Measurements from ENCODE around the gene PKD2L2.
"Not testable (repeated sequence)": the region's sequence is repeated elsewhere in the genome, so short reads cannot be mapped to it uniquely, and the experiment has no call there.

PKD2L2 gene

DNA sequence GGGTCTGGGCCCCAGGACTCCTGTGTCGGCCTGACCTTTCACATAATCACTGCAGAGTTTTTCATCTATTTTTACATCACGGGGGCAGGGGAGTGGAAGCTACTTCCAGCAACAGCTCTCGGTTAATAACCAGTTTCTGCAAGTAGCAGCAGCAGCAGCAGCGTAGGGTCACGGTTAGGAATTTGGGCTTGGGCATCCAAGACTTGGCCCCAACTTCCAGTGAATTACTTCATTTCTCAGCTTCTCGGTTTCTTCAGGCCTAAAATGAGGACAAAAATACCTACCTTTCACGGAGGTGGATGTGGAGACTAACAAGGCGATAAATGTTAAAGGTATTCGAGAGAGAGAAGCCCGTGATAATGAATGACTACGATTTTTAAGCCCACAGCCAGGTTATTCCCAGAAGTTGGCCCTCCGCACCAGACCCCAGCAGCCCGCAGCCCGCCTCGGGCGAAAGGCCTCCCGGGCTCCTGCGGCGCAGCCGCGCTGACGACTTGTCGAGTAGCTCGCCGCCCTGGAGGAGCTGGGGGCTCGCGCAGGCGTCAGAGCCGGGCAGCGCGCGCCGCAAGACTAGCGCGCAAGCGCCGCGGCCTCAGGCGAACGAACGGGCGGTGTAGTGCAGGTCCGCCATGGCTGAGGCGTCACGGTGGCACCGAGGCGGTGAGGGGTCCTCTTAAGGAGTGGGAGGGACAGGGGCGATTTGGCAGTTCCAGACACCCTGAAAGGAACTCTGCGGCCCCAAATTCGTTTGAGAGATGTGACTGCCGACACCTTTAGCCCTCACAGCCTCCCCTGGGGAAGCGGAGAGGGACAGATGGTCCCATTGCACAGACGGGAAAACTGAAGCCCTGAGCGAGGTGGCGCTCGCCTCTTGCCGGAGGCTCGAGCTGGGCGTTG, at the start of gene PKD2L2:
Gene PKD2L2 (plus strand): TSS at position 595 of the 897 bp plus-strand sequence. CDS start 35 bp downstream, at position 630.
- peak within 1 kb of the TSS; percentile 51 for H3K4me3 ChIP-seq (ENCODE audit: low read depth, low read length)
- peak; percentile 87 for DNase-seq (ENCODE audit: low read depth, low spot score)
- TF ChIP-seq, protein P1, sequence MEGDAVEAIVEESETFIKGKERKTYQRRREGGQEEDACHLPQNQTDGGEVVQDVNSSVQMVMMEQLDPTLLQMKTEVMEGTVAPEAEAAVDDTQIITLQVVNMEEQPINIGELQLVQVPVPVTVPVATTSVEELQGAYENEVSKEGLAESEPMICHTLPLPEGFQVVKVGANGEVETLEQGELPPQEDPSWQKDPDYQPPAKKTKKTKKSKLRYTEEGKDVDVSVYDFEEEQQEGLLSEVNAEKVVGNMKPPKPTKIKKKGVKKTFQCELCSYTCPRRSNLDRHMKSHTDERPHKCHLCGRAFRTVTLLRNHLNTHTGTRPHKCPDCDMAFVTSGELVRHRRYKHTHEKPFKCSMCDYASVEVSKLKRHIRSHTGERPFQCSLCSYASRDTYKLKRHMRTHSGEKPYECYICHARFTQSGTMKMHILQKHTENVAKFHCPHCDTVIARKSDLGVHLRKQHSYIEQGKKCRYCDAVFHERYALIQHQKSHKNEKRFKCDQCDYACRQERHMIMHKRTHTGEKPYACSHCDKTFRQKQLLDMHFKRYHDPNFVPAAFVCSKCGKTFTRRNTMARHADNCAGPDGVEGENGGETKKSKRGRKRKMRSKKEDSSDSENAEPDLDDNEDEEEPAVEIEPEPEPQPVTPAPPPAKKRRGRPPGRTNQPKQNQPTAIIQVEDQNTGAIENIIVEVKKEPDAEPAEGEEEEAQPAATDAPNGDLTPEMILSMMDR (IDR thresholded peaks at IDR 0.05; ENCODE audit: low read depth, low read length), result peak; percentile 5
- in situ Hi-C loops (cut with HindIII; ENCODE audit: low sequenced_read_pairs), result no loop called here

GRCh38 chr5:137842296-137842695, 47.0 kb upstream of the PKD2L2 start:
- TF ChIP-seq, protein P1 (IDR thresholded peaks at IDR 0.05; ENCODE audit: low read depth, low read length), result no peak
- DNase-seq (ENCODE audit: low read depth, low spot score), result no peak
- H3K4me3 ChIP-seq (ENCODE audit: low read depth, low read length), result no peak overlapping the region
- in situ Hi-C loops (cut with HindIII; ENCODE audit: low sequenced_read_pairs), result no loop called here

DNA sequence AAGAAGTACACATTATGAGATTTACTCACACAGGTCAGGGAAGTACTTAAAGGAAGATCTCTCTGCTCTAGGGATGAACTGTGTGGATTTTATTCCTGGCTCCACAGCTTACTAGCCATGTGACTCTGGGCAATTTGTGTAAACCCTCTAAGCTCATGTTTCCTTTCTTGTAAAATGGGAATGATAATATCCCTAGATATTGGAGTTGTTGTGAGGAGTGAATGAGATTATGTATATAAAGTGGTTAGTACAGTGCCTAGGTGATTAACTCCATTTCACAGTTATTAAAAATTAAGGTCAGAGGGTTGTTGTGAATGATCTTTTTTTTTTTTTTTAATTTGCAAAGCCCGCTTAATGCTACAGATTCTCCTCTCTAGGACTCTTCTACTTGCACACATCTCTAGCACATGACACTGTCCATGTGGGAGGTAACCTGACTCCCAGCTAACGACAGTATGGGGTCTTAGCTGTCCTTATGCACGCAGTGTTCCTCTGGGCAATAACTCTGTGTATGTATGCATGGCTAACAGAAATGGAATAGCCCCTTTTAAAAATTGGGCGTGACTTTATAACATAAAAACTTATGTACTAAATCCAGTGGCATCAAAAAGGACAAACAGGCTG, 45.5 kb upstream of the PKD2L2 start:
- TF ChIP-seq, protein P1 (IDR thresholded peaks at IDR 0.05; ENCODE audit: low read depth, low read length), result no peak
- H3K4me3 ChIP-seq (ENCODE audit: low read depth, low read length), result no peak overlapping the region
- in situ Hi-C loops (cut with HindIII; ENCODE audit: low sequenced_read_pairs), result no loop called here
- no peak for DNase-seq (ENCODE audit: low read depth, low spot score)

DNA sequence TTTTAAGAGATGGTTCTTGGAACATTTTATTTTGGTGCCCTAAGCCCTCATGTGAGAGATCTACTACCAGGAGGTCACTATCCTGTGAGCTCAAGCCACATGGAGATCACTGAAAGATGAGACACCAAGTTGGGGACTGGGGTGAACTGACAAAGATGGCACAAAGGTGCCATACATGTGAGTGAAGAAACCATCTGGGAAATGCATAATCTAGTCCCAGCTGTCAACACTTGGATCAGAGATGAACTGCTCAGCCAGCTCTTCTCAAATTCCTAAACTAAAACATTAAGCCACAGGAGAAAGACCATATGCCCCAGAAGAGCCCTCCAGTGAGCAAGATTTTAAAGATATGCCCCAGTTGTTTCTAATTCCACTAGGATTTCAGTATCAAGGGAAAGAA, 43.8 kb upstream of the PKD2L2 start:
- no peak overlapping the region for H3K4me3 ChIP-seq (ENCODE audit: low read depth, low read length)
- in situ Hi-C loops (cut with HindIII; ENCODE audit: low sequenced_read_pairs), result no loop called here
- TF ChIP-seq, protein P1 (IDR thresholded peaks at IDR 0.05; ENCODE audit: low read depth, low read length), result no peak
- DNase-seq (ENCODE audit: low read depth, low spot score), result no peak

DNA sequence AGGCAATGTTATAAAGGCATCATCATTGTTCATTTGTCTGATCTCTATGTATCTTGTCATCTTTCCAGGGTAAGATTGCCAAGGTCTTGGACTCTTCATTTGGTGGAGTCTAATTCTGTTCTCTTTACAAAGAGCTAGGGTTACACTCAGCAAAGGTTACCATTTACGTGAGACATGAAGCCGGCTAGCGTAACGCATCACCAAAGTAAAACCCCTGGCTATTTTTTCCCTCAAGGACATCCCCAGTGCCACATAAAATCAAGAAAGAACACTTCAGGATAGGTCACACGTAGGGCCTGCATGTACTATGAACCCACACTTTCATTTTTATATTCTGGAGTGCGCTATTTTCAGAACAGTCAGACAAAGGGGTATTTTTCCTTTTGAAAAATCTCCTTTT, 41.6 kb upstream of the PKD2L2 start:
- no peak overlapping the region for H3K4me3 ChIP-seq (ENCODE audit: low read depth, low read length)
- DNase-seq (ENCODE audit: low read depth, low spot score), result no peak
- in situ Hi-C loops (cut with HindIII; ENCODE audit: low sequenced_read_pairs), result no loop called here
- TF ChIP-seq, protein P1 (IDR thresholded peaks at IDR 0.05; ENCODE audit: low read depth, low read length), result no peak

GRCh38 chr5:137853165-137853564, 36.1 kb upstream of the PKD2L2 start:
- H3K4me3 ChIP-seq (ENCODE audit: low read depth, low read length); DNase-seq (ENCODE audit: low read depth, low spot score); in situ Hi-C loops (cut with HindIII; ENCODE audit: low sequenced_read_pairs): not testable (repeated sequence)

GRCh38 chr5:137856201-137856600, 33.1 kb upstream of the PKD2L2 start:
- no peak overlapping the region for H3K4me3 ChIP-seq (ENCODE audit: low read depth, low read length)
- in situ Hi-C loops (cut with HindIII; ENCODE audit: low sequenced_read_pairs), result no loop called here
- no peak for DNase-seq (ENCODE audit: low read depth, low spot score)
- TF ChIP-seq, protein P1 (IDR thresholded peaks at IDR 0.05; ENCODE audit: low read depth, low read length), result no peak

Data from astrocyte of the spinal cord (primary cell).